Measurements from ENCODE around the gene USP8. TPM values are rescaled to one million over a fixed set of nuclear protein-coding genes. Genes with fewer than 3 reads are reported as not detected.
"Not testable (repeated sequence)": the region's sequence is repeated elsewhere in the genome, so short reads cannot be mapped to it uniquely, and the experiment has no call there.

USP8 gene
- total RNA-seq (2014; rRNA removed; shearing (Covaris generic)): 65.2 and 74.4 TPM in 2 replicates

GRCh38 chr15:50424066-50424890 is at the start of gene USP8:
Gene USP8, plus strand, starts transcription at chr15:50424405. Its CDS starts 14,669 bp downstream, at chr15:50439074.
- peak; percentile 98 for DNase-seq (ENCODE audit: low read depth)

- no peak for DNase-seq (ENCODE audit: low read depth)
Observed at GRCh38 chr15:50377867-50378751, 46.1 kb upstream of the USP8 start.

GRCh38 chr15:50378776-50379175 is 45.4 kb upstream of the USP8 start:
- no peak for DNase-seq (ENCODE audit: low read depth)

DNA sequence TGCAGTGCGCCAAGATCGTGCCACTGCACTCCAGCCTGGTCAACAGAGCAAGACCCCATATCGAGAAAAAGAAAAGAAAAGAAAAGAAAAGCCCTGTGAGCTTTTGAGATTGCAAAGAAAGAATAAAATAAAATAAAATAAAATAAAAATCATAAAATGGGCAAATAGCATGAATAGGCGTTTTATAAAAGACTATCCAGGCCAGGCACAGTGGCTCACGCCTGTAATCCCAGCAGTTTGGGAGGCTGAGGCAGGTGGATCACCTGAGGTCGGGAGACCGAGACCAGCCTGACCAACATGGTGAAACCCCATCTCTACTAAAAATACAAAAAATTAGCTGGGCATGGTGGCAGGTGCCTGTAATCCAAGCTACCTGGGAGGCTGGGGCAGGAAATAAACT is 44.8 kb upstream of the USP8 start:
- DNase-seq (ENCODE audit: low read depth): not testable (repeated sequence)

DNA sequence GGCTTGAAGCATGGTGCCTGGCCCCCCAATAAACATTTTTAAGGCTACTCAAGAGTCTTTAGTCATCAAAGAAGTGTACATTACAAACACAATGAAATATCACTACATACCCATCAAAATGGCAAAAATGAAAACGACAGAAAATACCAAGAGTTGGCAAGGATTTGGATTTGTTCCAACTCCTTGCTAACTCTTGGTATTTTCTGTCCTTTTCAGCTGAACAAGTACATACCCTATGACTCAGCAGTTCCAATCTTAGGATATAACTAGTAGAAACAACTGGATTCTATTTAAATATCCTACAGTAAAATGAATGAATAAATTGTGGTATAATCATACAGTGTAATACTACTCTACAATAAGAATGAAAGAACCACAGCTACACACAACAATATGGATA is 44.1 kb upstream of the USP8 start:
- peak; percentile 34 for DNase-seq (ENCODE audit: low read depth)

GRCh38 chr15:50381438-50381837 is 42.8 kb upstream of the USP8 start:
- DNase-seq (ENCODE audit: low read depth): no peak

- DNase-seq (ENCODE audit: low read depth): not testable (repeated sequence)
Observed at GRCh38 chr15:50382408-50382807, 41.8 kb upstream of the USP8 start.

DNA sequence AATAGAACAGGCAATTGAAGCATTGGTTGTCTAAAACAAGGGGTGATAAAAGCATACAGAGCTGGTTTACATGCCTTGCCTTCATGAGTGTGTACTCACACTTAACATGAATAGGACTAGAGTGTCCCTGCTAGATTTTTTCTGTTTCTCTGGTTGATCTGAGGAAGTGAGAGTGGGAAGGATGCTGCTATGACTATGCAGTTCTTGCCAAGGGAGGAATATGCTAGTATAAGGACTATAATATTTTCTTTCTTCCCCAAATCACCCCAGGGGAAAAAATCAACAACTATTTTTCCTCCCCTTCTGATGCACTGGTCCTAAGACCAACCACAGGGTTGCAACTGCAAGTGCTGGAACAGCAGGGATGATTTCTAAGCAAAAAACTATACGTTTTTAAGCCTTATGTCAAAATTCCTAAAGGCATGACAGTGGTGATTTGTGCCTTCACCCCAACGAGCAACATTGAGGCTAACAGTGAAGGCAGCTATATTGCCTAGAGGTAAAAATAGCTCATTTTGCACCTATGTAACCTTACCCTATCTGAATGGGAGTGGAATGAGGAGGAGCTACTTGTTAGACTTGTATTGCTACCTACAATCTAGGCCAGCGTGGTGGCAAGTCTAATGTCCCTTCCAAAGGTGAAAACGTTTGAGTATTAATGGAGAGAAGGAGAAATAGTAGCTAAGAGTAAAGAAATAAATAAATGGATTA is 33.5 kb upstream of the USP8 start:
- DNase-seq (ENCODE audit: low read depth): no peak

- peak; percentile 58 for DNase-seq (ENCODE audit: low read depth)
Observed at GRCh38 chr15:50391561-50391960, 32.6 kb upstream of the USP8 start.

GRCh38 chr15:50411870-50412269 is 12.3 kb upstream of the USP8 start:
- no peak for DNase-seq (ENCODE audit: low read depth)

- no peak for DNase-seq (ENCODE audit: low read depth)
Observed at GRCh38 chr15:50414624-50415023, 9.6 kb upstream of the USP8 start.

DNA sequence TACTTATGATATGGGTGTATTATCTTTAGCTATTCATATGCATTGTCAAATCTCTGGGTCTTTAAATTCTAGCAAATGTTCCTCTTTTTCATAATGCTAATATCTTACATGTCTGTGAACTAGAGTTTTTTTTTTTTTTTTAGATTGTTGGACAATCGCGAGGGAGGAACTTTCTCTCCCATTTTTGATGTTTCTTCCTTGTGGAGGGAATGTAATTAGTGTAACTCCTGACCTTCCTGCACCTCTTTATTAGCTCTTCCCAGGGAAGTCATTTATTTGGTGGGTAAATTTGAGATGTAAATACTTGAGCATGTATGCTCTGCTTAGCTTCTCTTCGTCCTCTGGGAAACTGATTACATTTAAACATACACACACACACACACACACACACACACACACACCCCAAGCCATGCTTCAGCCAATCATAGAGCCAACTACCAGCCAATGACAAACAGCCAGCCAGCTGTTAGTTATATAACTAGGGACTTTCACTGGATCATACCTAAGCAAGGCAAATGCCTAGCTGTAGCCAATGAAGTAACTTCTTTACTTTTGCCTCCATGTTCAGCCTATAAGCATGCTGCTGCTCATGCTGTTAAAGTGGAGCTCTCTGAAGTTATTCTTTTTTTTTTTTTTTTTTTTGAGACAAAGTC is 8.3 kb upstream of the USP8 start:
- DNase-seq (ENCODE audit: low read depth): peak; percentile 61

DNA sequence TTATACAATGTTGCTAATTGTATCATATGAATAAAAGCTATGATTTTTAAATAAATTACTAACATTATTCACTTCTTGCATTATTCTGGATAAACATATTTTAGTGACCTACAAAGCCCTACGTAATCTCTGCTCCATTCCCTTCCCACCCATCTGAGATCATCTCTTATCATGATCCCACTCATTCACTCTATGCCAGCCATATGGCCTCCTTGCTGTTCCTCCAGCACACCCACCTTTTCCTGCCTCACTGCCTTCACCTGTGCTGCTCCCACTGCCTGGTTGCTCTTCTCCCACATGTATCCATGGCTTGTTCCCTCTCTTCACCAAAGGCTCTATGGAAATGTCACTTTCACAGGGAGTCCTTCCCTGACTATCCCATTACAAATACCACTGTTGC is 7.3 kb upstream of the USP8 start:
- no peak for DNase-seq (ENCODE audit: low read depth)

GRCh38 chr15:50418041-50418583 is 6.1 kb upstream of the USP8 start:
- DNase-seq (ENCODE audit: low read depth): peak; percentile 26

- DNase-seq (ENCODE audit: low read depth): no peak
Observed at GRCh38 chr15:50425219-50425618, 1.0 kb downstream of the USP8 start.

- not testable (repeated sequence) for DNase-seq (ENCODE audit: low read depth)
Observed at GRCh38 chr15:50425678-50426246, 1.6 kb downstream of the USP8 start.

- DNase-seq (ENCODE audit: low read depth): no peak
Observed at GRCh38 chr15:50426428-50426827, 2.2 kb downstream of the USP8 start.

GRCh38 chr15:50431204-50431603 is 7.0 kb downstream of the USP8 start:
- no peak for DNase-seq (ENCODE audit: low read depth)

DNA sequence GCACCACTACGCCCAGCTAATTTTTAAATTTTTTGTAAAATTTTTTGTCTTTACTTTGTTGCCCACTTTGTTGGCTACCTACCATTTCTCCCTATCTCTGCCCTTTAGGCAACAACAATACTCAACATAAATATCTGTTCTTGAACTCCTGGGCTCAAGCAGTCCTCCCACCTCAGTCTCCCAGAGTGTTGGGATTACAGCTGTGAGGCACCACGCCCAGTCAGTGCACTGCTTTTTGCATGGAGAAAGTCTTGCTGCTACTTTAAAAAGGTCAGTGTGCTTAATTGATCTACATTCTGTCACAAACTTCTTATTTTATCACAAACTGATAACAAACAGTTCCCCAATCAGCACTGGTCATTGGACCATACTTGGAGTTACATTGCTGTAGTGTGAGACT is 8.0 kb downstream of the USP8 start:
- DNase-seq (ENCODE audit: low read depth): no peak

- no peak for DNase-seq (ENCODE audit: low read depth)
Observed at GRCh38 chr15:50435772-50436171, 11.6 kb downstream of the USP8 start.

GRCh38 chr15:50438251-50438650 is 14.0 kb downstream of the USP8 start:
- no peak for DNase-seq (ENCODE audit: low read depth)

Data from RPMI7951 (cell line).